Liver (tissue), 9 donors: ENCODE results near the gene SMG6. TPM values are rescaled to one million over a fixed set of nuclear protein-coding genes. Genes with fewer than 3 reads are reported as not detected.

Experiments used
- DNase-seq: peaks from one replicate; pipeline ENCODE4 v3.0.0-alpha.2; 2017; ENCODE audit warnings: low spot score
- H3K27ac ChIP-seq, 2 donors: one replicate each; pipeline ENCODE4 v1.7.0; 2013; ENCODE audit warnings: inconsistent platforms in 2 of 2, low read length in 2 of 2, control low read depth in 1 of 2, low read depth in 1 of 2, mild to moderate bottlenecking in 1 of 2
- H3K27me3 ChIP-seq, 4 donors: one replicate each; pipeline versions ENCODE4 v1.6.1 to v1.7.0; 2013; ENCODE audit warnings: low read length in 3 of 4, inconsistent platforms in 1 of 4, mild to moderate bottlenecking in 1 of 4, moderate library complexity in 1 of 4; ENCODE audit not compliant: control insufficient read depth in 4 of 4, insufficient read depth in 4 of 4
- H3K36me3 ChIP-seq, 4 donors: one replicate each; pipeline versions ENCODE4 v1.6.1 to v1.7.0; 2013; ENCODE audit warnings: low read length in 3 of 4, mild to moderate bottlenecking in 3 of 4, low read depth in 1 of 4, moderate library complexity in 1 of 4; ENCODE audit not compliant: control insufficient read depth in 4 of 4, insufficient read depth in 3 of 4
- H3K4me1 ChIP-seq, 4 donors: one replicate each; pipeline versions ENCODE4 v1.6.1 to v1.7.0; 2013; ENCODE audit warnings: low read length in 3 of 4, mild to moderate bottlenecking in 3 of 4, moderate library complexity in 1 of 4; ENCODE audit not compliant: control insufficient read depth in 4 of 4, insufficient read depth in 4 of 4
- H3K4me3 ChIP-seq, 3 donors: one replicate each; pipeline versions ENCODE4 v1.6.1 to v1.7.0; 2013; ENCODE audit warnings: low read length in 3 of 3, control low read depth in 1 of 3, low read depth in 1 of 3, mild to moderate bottlenecking in 1 of 3
- H3K9ac ChIP-seq, 2 donors: one replicate each; pipeline ENCODE4 v1.7.0; 2013; ENCODE audit warnings: low read length in 2 of 2, mild to moderate bottlenecking in 2 of 2, moderate library complexity in 2 of 2, control low read depth in 1 of 2, low read depth in 1 of 2
- H3K9me3 ChIP-seq, 4 donors: one replicate each; pipeline versions ENCODE4 v1.6.1 to v1.7.0; 2013; ENCODE audit warnings: low read length in 3 of 4; ENCODE audit not compliant: control insufficient read depth in 4 of 4
- EGR1 ChIP-seq, 2 donors: IDR thresholded peaks; 2 replicates each; pipeline ENCODE4 v1.6.1; 2016 to 2018; ENCODE audit warnings: antibody characterized with exemption in 2 of 2, low read depth in 2 of 2
- FOXA1 ChIP-seq: IDR thresholded peaks from 2 replicates; pipeline ENCODE4 v1.6.1; 2016; ENCODE audit warnings: antibody characterized with exemption
- FOXA2 ChIP-seq: IDR thresholded peaks from 2 replicates; pipeline ENCODE4 v1.6.1; 2016; ENCODE audit warnings: antibody characterized with exemption
- GABPA ChIP-seq, 2 donors: IDR thresholded peaks in 1 of 2; conservative IDR thresholded peaks in 1 of 2; 2 replicates each; pipeline ENCODE4 v1.6.1; 2016; ENCODE audit warnings: antibody characterized with exemption in 2 of 2, mild to moderate bottlenecking in 1 of 2, moderate library complexity in 1 of 2
- HNF4A ChIP-seq, 2 donors: conservative IDR thresholded peaks; 2 replicates each; pipeline ENCODE4 v1.6.1; 2016; ENCODE audit warnings: antibody characterized with exemption in 2 of 2, mild to moderate bottlenecking in 2 of 2
- HNF4G ChIP-seq: IDR thresholded peaks from 2 replicates; pipeline ENCODE4 v1.6.1; 2016; ENCODE audit warnings: antibody characterized with exemption
- JUND ChIP-seq, 2 donors: IDR thresholded peaks; 2 replicates each; pipeline ENCODE4 v1.6.1; 2016; ENCODE audit warnings: antibody characterized with exemption in 2 of 2
- NR2F2 ChIP-seq: IDR thresholded peaks from 2 replicates; pipeline ENCODE4 v1.6.1; 2016; ENCODE audit warnings: antibody characterized with exemption
- RAD21 ChIP-seq, 2 donors: IDR thresholded peaks; 2 replicates each; pipeline ENCODE4 v1.6.1; 2016; ENCODE audit warnings: antibody characterized with exemption in 2 of 2, mild to moderate bottlenecking in 2 of 2
- RXRA ChIP-seq, 2 donors: IDR thresholded peaks; 2 replicates each; pipeline ENCODE4 v1.6.1; 2017 to 2018; ENCODE audit warnings: antibody characterized with exemption in 2 of 2, mild to moderate bottlenecking in 1 of 2
- SP1 ChIP-seq: IDR thresholded peaks from 2 replicates; pipeline ENCODE4 v1.6.1; 2018; ENCODE audit warnings: antibody characterized with exemption, mild to moderate bottlenecking
- TAF1 ChIP-seq: conservative IDR thresholded peaks from 2 replicates; pipeline ENCODE4 v1.6.1; 2016; ENCODE audit warnings: antibody characterized with exemption, mild to moderate bottlenecking
- YY1 ChIP-seq: IDR thresholded peaks from 2 replicates; pipeline ENCODE4 v1.6.1; 2016; ENCODE audit warnings: antibody characterized with exemption, mild to moderate bottlenecking
- WGBS: extraction: QIAGEN DNeasy Blood & Tissue Kit; methylation state at CpG from one replicate; pipeline ENCODE4 v1.1.7; 2013; 5-methylcytosine and 5-hydroxymethylcytosine counted together
- polyA plus RNA-seq, 2 donors: library from polyadenylated mRNA; stranded (reverse) in 1 of 2; unstranded in 1 of 2; fragments of 200-250 nt in 1 of 2; fragments of >200 nt in 1 of 2; fragmentation: Nextera tagmentation in 1 of 2; extraction: Ambion mirVana in 1 of 2; gene quantifications; one replicate each; pipeline versions ENCODE4 v1.2.1 to v1.2.3, GENCODE V29; 2013 to 2015
- total RNA-seq, 2 donors: library from RNA; depleted of rRNA; stranded (reverse); fragments of >200 nt; gene quantifications; one replicate each; pipeline ENCODE4 v1.2.3, GENCODE V29; 2014
- TF ChIP-seq, protein P1 (sequence below): fragments of 150-350 bp; IDR thresholded peaks from 2 replicates; pipeline ENCODE4 v1.5.1; 2017; ENCODE audit warnings: improper control_type of control experiment, low read depth, low read length; ENCODE audit not compliant: missing input control
- TF ChIP-seq, protein P2 (sequence below): IDR thresholded peaks from 2 replicates; pipeline ENCODE4 v1.6.1; 2016; ENCODE audit warnings: antibody characterized with exemption, mild to moderate bottlenecking
- TF ChIP-seq, protein P3 (sequence below): IDR thresholded peaks from 2 replicates; pipeline ENCODE4 v1.6.1; 2016; ENCODE audit warnings: antibody characterized with exemption
- TF ChIP-seq, protein P4 (sequence below): IDR thresholded peaks from 2 replicates; pipeline ENCODE4 v1.6.1; 2016; ENCODE audit warnings: antibody characterized with exemption
- TF ChIP-seq, protein P5 (sequence below): IDR thresholded peaks from 2 replicates; pipeline ENCODE4 v1.6.1; 2016; ENCODE audit warnings: antibody characterized with exemption
- donor health status: healthy.
- donor health status: healthy.
- donor health status: healthy.
- donor health status: healthy.
- donor health status: healthy.

Gene SMG6
- total and polyA plus RNA-seq, 4 donors = 4.9 to 12.0 (median 8.2) TPM

DNA sequence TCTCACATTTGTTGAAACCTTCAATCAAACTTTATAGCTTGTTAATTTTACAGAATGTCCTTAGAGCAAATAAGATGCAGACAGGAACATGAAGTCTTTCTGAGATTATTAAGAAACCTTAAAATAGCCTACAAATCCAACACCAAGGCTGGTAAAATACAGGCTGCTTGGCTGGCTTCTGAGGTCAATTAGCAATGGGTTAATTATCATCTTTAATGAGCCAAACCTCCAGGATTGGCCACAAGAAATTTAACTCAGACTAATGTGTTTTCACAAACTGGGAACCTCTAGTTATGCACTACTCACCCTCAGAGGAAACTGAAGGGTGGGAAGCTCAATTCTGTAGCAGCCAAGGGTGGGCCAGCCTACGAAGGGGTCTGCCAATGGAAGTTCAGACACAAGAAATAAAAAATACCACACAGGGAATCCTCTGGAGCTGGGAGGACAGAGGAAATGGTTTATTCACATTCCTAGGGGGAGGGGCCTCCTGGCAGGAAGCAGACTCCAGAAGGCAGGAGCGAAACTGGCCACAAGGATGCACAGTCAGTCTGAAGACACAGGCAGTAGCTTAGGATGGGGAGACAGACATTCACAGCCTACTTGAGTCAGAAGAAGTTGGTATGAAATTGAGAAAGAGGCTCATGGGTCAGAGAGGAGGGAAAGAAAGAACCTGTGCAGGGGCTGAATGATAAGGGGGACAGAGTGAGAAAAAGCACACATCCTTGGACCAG is 212.6 kb downstream of the SMG6 start:
- H3K4me1 ChIP-seq = peaks cover 4 to 28% (median 23%) of the 10 kb centered on the region in 4 donors
- peak overlapping the region in 1 of 2 donors; percentile 33 for H3K27ac ChIP-seq
- no peaks in the 10 kb centered on the region for H3K9me3 ChIP-seq
- H3K4me3 ChIP-seq = no peak overlapping the region
- no peak overlapping the region for H3K9ac ChIP-seq
- H3K36me3 ChIP-seq = no peaks in the 10 kb centered on the region
- DNase-seq = no peak
- no peaks in the 10 kb centered on the region for H3K27me3 ChIP-seq
- 74% methylated on average over 2 of the region's 2 CpGs for WGBS
- TF ChIP-seq YY1 (no peak), SP1 (no peak), JUND (IDR thresholded peaks at IDR 0.05) (no peak), TAF1 (no peak), FOXA2 (no peak), FOXA1 (no peak), HNF4A (conservative IDR thresholded peaks at IDR 0.05) (no peak), HNF4G (no peak), GABPA (IDR thresholded peaks at IDR 0.05 in 1 of 2, conservative IDR thresholded peaks at IDR 0.05 in 1 of 2) (no peak), EGR1 (IDR thresholded peaks at IDR 0.05; ENCODE audit: low read depth in 2 of 2) (no peak), RXRA (IDR thresholded peaks at IDR 0.05) (no peak), RAD21 (IDR thresholded peaks at IDR 0.05) (peak; percentile 36 to 56), NR2F2 (peak; percentile 36)
- TF ChIP-seq, protein P1, sequence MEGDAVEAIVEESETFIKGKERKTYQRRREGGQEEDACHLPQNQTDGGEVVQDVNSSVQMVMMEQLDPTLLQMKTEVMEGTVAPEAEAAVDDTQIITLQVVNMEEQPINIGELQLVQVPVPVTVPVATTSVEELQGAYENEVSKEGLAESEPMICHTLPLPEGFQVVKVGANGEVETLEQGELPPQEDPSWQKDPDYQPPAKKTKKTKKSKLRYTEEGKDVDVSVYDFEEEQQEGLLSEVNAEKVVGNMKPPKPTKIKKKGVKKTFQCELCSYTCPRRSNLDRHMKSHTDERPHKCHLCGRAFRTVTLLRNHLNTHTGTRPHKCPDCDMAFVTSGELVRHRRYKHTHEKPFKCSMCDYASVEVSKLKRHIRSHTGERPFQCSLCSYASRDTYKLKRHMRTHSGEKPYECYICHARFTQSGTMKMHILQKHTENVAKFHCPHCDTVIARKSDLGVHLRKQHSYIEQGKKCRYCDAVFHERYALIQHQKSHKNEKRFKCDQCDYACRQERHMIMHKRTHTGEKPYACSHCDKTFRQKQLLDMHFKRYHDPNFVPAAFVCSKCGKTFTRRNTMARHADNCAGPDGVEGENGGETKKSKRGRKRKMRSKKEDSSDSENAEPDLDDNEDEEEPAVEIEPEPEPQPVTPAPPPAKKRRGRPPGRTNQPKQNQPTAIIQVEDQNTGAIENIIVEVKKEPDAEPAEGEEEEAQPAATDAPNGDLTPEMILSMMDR = peak; percentile 19
- TF ChIP-seq, protein P2, sequence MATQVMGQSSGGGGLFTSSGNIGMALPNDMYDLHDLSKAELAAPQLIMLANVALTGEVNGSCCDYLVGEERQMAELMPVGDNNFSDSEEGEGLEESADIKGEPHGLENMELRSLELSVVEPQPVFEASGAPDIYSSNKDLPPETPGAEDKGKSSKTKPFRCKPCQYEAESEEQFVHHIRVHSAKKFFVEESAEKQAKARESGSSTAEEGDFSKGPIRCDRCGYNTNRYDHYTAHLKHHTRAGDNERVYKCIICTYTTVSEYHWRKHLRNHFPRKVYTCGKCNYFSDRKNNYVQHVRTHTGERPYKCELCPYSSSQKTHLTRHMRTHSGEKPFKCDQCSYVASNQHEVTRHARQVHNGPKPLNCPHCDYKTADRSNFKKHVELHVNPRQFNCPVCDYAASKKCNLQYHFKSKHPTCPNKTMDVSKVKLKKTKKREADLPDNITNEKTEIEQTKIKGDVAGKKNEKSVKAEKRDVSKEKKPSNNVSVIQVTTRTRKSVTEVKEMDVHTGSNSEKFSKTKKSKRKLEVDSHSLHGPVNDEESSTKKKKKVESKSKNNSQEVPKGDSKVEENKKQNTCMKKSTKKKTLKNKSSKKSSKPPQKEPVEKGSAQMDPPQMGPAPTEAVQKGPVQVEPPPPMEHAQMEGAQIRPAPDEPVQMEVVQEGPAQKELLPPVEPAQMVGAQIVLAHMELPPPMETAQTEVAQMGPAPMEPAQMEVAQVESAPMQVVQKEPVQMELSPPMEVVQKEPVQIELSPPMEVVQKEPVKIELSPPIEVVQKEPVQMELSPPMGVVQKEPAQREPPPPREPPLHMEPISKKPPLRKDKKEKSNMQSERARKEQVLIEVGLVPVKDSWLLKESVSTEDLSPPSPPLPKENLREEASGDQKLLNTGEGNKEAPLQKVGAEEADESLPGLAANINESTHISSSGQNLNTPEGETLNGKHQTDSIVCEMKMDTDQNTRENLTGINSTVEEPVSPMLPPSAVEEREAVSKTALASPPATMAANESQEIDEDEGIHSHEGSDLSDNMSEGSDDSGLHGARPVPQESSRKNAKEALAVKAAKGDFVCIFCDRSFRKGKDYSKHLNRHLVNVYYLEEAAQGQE = no peak
- TF ChIP-seq, protein P3, sequence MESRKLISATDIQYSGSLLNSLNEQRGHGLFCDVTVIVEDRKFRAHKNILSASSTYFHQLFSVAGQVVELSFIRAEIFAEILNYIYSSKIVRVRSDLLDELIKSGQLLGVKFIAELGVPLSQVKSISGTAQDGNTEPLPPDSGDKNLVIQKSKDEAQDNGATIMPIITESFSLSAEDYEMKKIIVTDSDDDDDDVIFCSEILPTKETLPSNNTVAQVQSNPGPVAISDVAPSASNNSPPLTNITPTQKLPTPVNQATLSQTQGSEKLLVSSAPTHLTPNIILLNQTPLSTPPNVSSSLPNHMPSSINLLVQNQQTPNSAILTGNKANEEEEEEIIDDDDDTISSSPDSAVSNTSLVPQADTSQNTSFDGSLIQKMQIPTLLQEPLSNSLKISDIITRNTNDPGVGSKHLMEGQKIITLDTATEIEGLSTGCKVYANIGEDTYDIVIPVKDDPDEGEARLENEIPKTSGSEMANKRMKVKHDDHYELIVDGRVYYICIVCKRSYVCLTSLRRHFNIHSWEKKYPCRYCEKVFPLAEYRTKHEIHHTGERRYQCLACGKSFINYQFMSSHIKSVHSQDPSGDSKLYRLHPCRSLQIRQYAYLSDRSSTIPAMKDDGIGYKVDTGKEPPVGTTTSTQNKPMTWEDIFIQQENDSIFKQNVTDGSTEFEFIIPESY = no peak
- TF ChIP-seq, protein P4, sequence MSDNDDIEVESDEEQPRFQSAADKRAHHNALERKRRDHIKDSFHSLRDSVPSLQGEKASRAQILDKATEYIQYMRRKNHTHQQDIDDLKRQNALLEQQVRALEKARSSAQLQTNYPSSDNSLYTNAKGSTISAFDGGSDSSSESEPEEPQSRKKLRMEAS = no peak
- TF ChIP-seq, protein P5, sequence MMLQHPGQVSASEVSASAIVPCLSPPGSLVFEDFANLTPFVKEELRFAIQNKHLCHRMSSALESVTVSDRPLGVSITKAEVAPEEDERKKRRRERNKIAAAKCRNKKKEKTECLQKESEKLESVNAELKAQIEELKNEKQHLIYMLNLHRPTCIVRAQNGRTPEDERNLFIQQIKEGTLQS = no peak
